ENCODE data around the gene EPM2AIP1. TPM values are rescaled to one million over a fixed set of nuclear protein-coding genes. Genes with fewer than 3 reads are reported as not detected.

The EPM2AIP1 gene
- total and polyA plus RNA-seq, 7 experiments from 2014 or later: 3.7 to 43.4 (median 26.0) TPM

DNA sequence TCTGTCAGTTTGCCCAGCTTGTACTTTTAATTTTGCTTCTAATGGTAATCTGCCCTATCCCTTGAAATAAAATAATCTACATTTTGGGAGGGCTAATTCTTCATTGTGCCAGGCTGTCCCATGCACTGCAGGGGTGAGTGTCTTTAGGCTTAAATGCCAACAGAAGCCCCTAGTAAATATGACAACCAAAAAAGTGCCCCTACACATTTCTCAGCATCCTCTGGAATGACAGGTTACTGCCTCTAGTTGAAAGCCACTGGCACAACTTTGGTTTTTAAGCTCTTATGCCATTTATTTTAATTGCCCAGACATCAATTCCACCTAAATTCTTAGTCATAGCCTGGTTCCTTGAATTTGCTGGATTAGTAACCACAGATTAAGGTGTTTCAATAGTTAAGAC is 3.4 kb downstream of the EPM2AIP1 start:
- Histone ChIP-seq H3K9me3 (ENCODE audit: control insufficient read depth in 2 of 3, low read length in 3 of 3) (no peaks in the 10 kb centered on the region), H3K27me3 (ENCODE audit: control insufficient read depth in 2 of 2, insufficient read depth in 2 of 2, low read length in 2 of 2) (no peaks in the 10 kb centered on the region), H3K4me3 (ENCODE audit: low read length) (peak overlapping the region; percentile 7), H3K36me3 (ENCODE audit: control insufficient read depth in 2 of 3, insufficient read depth in 3 of 3, low read length in 3 of 3) (peaks cover 13 to 25% (median 13%) of the 10 kb centered on the region in 3 experiments), H3K27ac (ENCODE audit: low read depth, low read length) (peak overlapping the region; percentile 19), H3K4me1 (ENCODE audit: control insufficient read depth in 2 of 2, insufficient read depth in 2 of 2, low read length in 2 of 2) (peaks cover 45 to 49% of the 10 kb centered on the region in 2 donors)
- DNase-seq (no peak), ATAC-seq (no peak)
- intact Hi-C loops (cut with micrococcal nuclease): no loop called here
- peaks cover 25 to 49% (median 35%) of the 10 kb centered on the region in 5 donors for H3K36me3 Mint-ChIP-seq
- H3K9me3 Mint-ChIP-seq: peaks cover 0 to 8% (median 3%) of the 10 kb centered on the region in 11 donors
- peaks cover 34 to 44% (median 39%) of the 10 kb centered on the region in 7 donors for H3K4me1 Mint-ChIP-seq
- POLR2A ChIA-PET: interaction anchor here (0.5 to 1.2 kb wide), 5 partner anchors 20 to 192 kb away, joined by 3 to 5 read pairs (median 3); partner anchors contain the start of gene TRANK1
- peak overlapping the region in 6 of 9 donors; percentile 34 to 72 (median 46) for H3K27ac Mint-ChIP-seq
- peak overlapping the region; percentile 14 to 73 (median 63) for H3K4me3 Mint-ChIP-seq
- no peaks in the 10 kb centered on the region for H3K27me3 Mint-ChIP-seq
- CTCF ChIA-PET: interaction anchor here (0.6 kb wide), 1 partner anchor 1166 kb away, joined by 4 read pairs; no protein-coding TSS in a partner anchor

DNA sequence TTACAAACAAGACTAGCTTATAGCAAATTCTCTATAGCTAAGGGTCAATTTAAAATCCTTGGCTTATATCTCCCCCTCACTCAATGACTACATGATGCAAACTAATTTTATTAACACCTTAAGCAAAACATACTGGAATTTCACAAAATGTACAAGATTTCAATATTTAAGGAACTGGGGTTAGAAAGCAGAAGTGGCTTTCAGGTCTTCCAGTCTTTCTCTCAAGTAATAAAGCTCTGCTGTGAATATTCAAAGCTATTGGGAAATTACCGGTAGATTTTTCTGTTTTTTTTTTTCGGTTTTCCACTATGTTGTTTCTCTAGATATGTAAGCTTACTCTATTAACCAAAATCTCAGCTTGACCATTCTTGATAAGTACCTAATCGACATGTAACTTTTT is 3.9 kb downstream of the EPM2AIP1 start:
- H3K27me3 ChIP-seq (ENCODE audit: control insufficient read depth in 2 of 2, insufficient read depth in 2 of 2, low read length in 2 of 2): no peaks in the 10 kb centered on the region
- H3K9me3 ChIP-seq (ENCODE audit: control insufficient read depth in 2 of 3, low read length in 3 of 3): no peaks in the 10 kb centered on the region
- H3K27ac Mint-ChIP-seq: peak overlapping the region in 6 of 9 donors; percentile 38 to 72 (median 50)
- H3K36me3 ChIP-seq (ENCODE audit: control insufficient read depth in 2 of 3, insufficient read depth in 3 of 3, low read length in 3 of 3): peaks cover 13 to 30% (median 13%) of the 10 kb centered on the region in 3 experiments
- intact Hi-C loops (cut with micrococcal nuclease): no loop called here
- POLR2A ChIA-PET: interaction anchor here (0.6 to 1.4 kb wide), 6 partner anchors 16 to 84 kb away, joined by 3 read pairs; partner anchors contain the start of gene TRANK1
- peaks cover 0 to 9% (median 1%) of the 10 kb centered on the region in 11 donors for H3K9me3 Mint-ChIP-seq
- DNase-seq (no peak), ATAC-seq (no peak)
- H3K4me3 ChIP-seq (ENCODE audit: low read length): no peak overlapping the region
- peaks cover 39 to 44% of the 10 kb centered on the region in 2 donors for H3K4me1 ChIP-seq (ENCODE audit: control insufficient read depth in 2 of 2, insufficient read depth in 2 of 2, low read length in 2 of 2)
- H3K4me3 Mint-ChIP-seq: peak overlapping the region in 9 of 10 donors; percentile 50 to 73 (median 64)
- H3K27ac ChIP-seq (ENCODE audit: low read depth, low read length): peak overlapping the region; percentile 4
- H3K4me1 Mint-ChIP-seq: peaks cover 35 to 44% (median 39%) of the 10 kb centered on the region in 7 donors
- CTCF ChIA-PET: interaction anchor here (0.6 to 1.2 kb wide), 2 partner anchors 31 to 1167 kb away, joined by 4 to 5 read pairs; no protein-coding TSS in a partner anchor
- H3K27me3 Mint-ChIP-seq: no peaks in the 10 kb centered on the region
- peaks cover 26 to 55% (median 38%) of the 10 kb centered on the region in 5 donors for H3K36me3 Mint-ChIP-seq

DNA sequence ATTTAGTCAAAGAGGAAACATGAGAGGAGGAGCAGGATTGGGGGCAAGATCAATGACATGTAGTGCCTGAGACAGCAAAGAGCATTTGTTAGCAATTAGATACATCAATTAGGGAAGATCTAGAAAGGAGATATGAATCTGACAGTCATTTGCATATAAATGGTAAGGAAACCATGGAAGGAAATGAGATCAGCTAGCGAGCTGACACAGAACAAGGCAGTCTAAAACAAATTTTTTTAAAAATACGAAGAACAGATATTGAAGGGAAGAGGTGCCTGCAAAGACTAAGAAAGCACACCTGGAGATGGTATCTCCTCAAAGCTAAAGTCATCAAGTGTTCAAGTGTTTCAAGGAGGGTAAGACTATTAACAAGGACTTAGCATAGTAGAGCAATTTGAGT is 4.6 kb downstream of the EPM2AIP1 start:
- Histone ChIP-seq H3K27me3 (ENCODE audit: control insufficient read depth in 2 of 2, insufficient read depth in 2 of 2, low read length in 2 of 2) (no peaks in the 10 kb centered on the region), H3K36me3 (ENCODE audit: control insufficient read depth in 2 of 3, insufficient read depth in 3 of 3, low read length in 3 of 3) (peaks cover 13 to 37% (median 16%) of the 10 kb centered on the region in 3 experiments), H3K27ac (ENCODE audit: low read depth, low read length) (no peak overlapping the region), H3K9me3 (ENCODE audit: control insufficient read depth in 2 of 3, low read length in 3 of 3) (no peaks in the 10 kb centered on the region), H3K4me1 (ENCODE audit: control insufficient read depth in 2 of 2, insufficient read depth in 2 of 2, low read length in 2 of 2) (peaks cover 37 to 44% of the 10 kb centered on the region in 2 donors), H3K4me3 (ENCODE audit: low read length) (no peak overlapping the region)
- H3K9me3 Mint-ChIP-seq: peaks cover 0 to 9% (median 1%) of the 10 kb centered on the region in 11 donors
- H3K4me1 Mint-ChIP-seq: peaks cover 35 to 44% (median 39%) of the 10 kb centered on the region in 7 donors
- peak overlapping the region in 9 of 10 donors; percentile 35 to 82 (median 56) for H3K4me3 Mint-ChIP-seq
- ChIA-PET POLR2A (interaction anchor here (0.6 to 1.4 kb wide), 3 partner anchors 17 to 44 kb away, joined by 3 read pairs; partner anchors contain the start of gene TRANK1), CTCF (interaction anchor here (1.2 kb wide), 1 partner anchor 30 kb away, joined by 5 read pairs; no protein-coding TSS in a partner anchor)
- ATAC-seq (no peak), DNase-seq (peak in 3 of 9 donors; percentile 4 to 22 (median 18))
- intact Hi-C loops (cut with micrococcal nuclease): no loop called here
- peaks cover 31 to 61% (median 44%) of the 10 kb centered on the region in 5 donors for H3K36me3 Mint-ChIP-seq
- H3K27ac Mint-ChIP-seq: peak overlapping the region; percentile 10 to 68 (median 48)
- no peaks in the 10 kb centered on the region for H3K27me3 Mint-ChIP-seq

DNA sequence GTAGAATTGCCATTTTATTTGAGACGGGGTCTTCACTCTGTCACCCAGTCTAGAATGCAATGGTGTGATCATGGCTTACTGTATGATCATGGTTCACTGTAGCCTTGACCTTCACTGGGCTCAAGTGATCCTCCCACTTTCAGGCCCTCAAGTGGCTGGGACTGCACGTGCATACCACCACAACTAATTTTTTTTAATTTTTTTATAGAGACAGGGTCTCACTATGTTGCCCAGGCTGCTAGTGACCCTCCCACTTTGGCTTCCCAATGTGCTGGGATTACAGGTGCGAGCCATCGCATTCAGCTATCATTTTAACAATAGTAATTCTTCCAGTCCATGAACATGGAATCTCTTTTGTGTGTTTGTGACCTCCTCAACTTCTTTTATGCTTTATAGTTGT is 11.9 kb downstream of the EPM2AIP1 start:
- ATAC-seq (no peak), DNase-seq (no peak)
- no peak overlapping the region for H3K27ac ChIP-seq (ENCODE audit: low read depth, low read length)
- Mint-ChIP-seq H3K9me3 (peaks cover 5 to 37% (median 21%) of the 10 kb centered on the region in 11 donors), H3K27me3 (no peaks in the 10 kb centered on the region), H3K36me3 (peaks cover 27 to 75% (median 51%) of the 10 kb centered on the region in 5 donors), H3K27ac (no peak overlapping the region), H3K4me3 (no peak overlapping the region), H3K4me1 (peaks cover 0 to 6% (median 4%) of the 10 kb centered on the region in 7 donors)
- no peak overlapping the region for H3K4me3 ChIP-seq (ENCODE audit: low read length)
- H3K9me3 ChIP-seq (ENCODE audit: control insufficient read depth in 2 of 3, low read length in 3 of 3): peaks cover 0 to 10% (median 0%) of the 10 kb centered on the region in 3 experiments
- CTCF ChIA-PET: no interaction called here
- no peaks in the 10 kb centered on the region for H3K27me3 ChIP-seq (ENCODE audit: control insufficient read depth in 2 of 2, insufficient read depth in 2 of 2, low read length in 2 of 2)
- POLR2A ChIA-PET: interaction anchor here (0.7 kb wide), 1 partner anchor 11 kb away, joined by 4 read pairs; no protein-coding TSS in a partner anchor
- H3K4me1 ChIP-seq (ENCODE audit: control insufficient read depth in 2 of 2, insufficient read depth in 2 of 2, low read length in 2 of 2): no peaks in the 10 kb centered on the region
- peaks cover 11 to 42% (median 12%) of the 10 kb centered on the region in 3 experiments for H3K36me3 ChIP-seq (ENCODE audit: control insufficient read depth in 2 of 3, insufficient read depth in 3 of 3, low read length in 3 of 3)
- intact Hi-C loops (cut with micrococcal nuclease): no loop called here

DNA sequence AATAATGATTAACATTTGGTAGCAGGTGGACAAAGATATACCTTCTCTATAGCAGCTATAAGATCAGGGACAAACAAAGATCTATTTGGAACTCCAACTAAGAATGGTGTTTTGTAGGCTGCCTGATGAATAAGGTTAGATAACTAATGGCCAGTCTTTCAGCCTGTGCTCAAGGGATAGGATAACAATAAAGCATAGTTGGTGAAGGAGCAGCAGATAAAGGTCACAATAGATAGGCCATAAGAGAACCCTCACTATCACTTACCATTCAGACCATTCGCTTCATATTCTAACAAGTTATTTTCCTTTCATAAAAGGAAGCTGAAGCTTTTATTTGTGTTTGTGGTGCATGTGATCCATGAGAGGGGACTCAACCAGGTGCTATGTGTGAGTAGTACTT is 19.8 kb downstream of the EPM2AIP1 start:
- peaks cover 23 to 31% (median 25%) of the 10 kb centered on the region in 7 donors for H3K4me1 Mint-ChIP-seq
- peak overlapping the region in 1 of 10 donors; percentile 23 for H3K4me3 Mint-ChIP-seq
- peaks cover 4 to 5% of the 10 kb centered on the region in 2 donors for H3K4me1 ChIP-seq (ENCODE audit: control insufficient read depth in 2 of 2, insufficient read depth in 2 of 2, low read length in 2 of 2)
- intact Hi-C loops (cut with micrococcal nuclease): loop anchor here in 1 of 2 donors (5.0 kb wide), 1 partner anchor 246 kb away; no protein-coding TSS in a partner anchor
- H3K27me3 Mint-ChIP-seq: no peaks in the 10 kb centered on the region
- POLR2A ChIA-PET: interaction anchor here (1.0 kb wide), 1 partner anchor 19 kb away, joined by 3 read pairs; the partner anchor contains the start of gene EPM2AIP1
- no peak overlapping the region for H3K27ac ChIP-seq (ENCODE audit: low read depth, low read length)
- H3K9me3 Mint-ChIP-seq: peaks cover 0 to 15% (median 4%) of the 10 kb centered on the region in 11 donors
- DNase-seq (no peak), ATAC-seq (no peak)
- no peaks in the 10 kb centered on the region for H3K9me3 ChIP-seq (ENCODE audit: control insufficient read depth in 2 of 3, low read length in 3 of 3)
- H3K27me3 ChIP-seq (ENCODE audit: control insufficient read depth in 2 of 2, insufficient read depth in 2 of 2, low read length in 2 of 2): no peaks in the 10 kb centered on the region
- H3K4me3 ChIP-seq (ENCODE audit: low read length): no peak overlapping the region
- H3K36me3 Mint-ChIP-seq: peaks cover 0 to 23% (median 19%) of the 10 kb centered on the region in 5 donors
- H3K36me3 ChIP-seq (ENCODE audit: control insufficient read depth in 2 of 3, insufficient read depth in 3 of 3, low read length in 3 of 3): no peaks in the 10 kb centered on the region
- CTCF ChIA-PET: interaction anchor here (0.7 kb wide), 1 partner anchor 14 kb away, joined by 3 read pairs; no protein-coding TSS in a partner anchor
- peak overlapping the region in 1 of 9 donors; percentile 2 for H3K27ac Mint-ChIP-seq

DNA sequence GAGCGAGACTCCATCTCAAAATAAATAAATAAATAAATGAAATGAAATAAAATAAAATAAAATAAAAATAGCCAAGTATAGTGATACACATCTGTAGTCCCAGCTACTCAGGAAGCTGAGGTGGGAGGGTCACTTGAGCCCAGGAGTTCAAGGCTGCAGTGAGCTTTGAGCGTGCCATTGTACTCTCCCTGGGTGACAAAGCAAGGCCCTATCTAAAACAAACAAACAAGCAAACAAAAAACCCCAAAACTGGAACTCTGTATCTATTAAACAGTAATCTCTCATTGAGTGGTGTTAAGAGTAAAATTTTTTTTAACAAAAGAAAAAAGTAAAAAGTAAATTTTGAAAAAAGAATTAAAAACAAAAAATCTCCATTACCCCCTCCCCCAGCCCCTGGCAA is 20.8 kb downstream of the EPM2AIP1 start:
- H3K27ac ChIP-seq (ENCODE audit: low read depth, low read length): no peak overlapping the region
- H3K9me3 Mint-ChIP-seq: peaks cover 0 to 6% (median 0%) of the 10 kb centered on the region in 11 donors
- H3K36me3 ChIP-seq (ENCODE audit: control insufficient read depth in 2 of 3, insufficient read depth in 3 of 3, low read length in 3 of 3): no peaks in the 10 kb centered on the region
- H3K27me3 ChIP-seq (ENCODE audit: control insufficient read depth in 2 of 2, insufficient read depth in 2 of 2, low read length in 2 of 2): no peaks in the 10 kb centered on the region
- no peak for DNase-seq
- H3K9me3 ChIP-seq (ENCODE audit: control insufficient read depth in 2 of 3, low read length in 3 of 3): no peaks in the 10 kb centered on the region
- peaks cover 4 to 5% of the 10 kb centered on the region in 2 donors for H3K4me1 ChIP-seq (ENCODE audit: control insufficient read depth in 2 of 2, insufficient read depth in 2 of 2, low read length in 2 of 2)
- intact Hi-C loops (cut with micrococcal nuclease): loop anchor here in 1 of 2 donors (5.0 kb wide), 1 partner anchor 245 kb away; no protein-coding TSS in a partner anchor
- no peaks in the 10 kb centered on the region for H3K27me3 Mint-ChIP-seq
- H3K4me3 ChIP-seq (ENCODE audit: low read length): no peak overlapping the region
- peaks cover 21 to 31% (median 24%) of the 10 kb centered on the region in 7 donors for H3K4me1 Mint-ChIP-seq
- ATAC-seq: no peak
- no peak overlapping the region for H3K27ac Mint-ChIP-seq
- ChIA-PET CTCF (no interaction called here), POLR2A (interaction anchor here (1.2 kb wide), 1 partner anchor 20 kb away, joined by 3 read pairs; the partner anchor contains the start of gene EPM2AIP1)
- H3K36me3 Mint-ChIP-seq: peaks cover 0 to 23% (median 19%) of the 10 kb centered on the region in 5 donors
- no peak overlapping the region for H3K4me3 Mint-ChIP-seq

All from naive thymus-derived CD4-positive, alpha-beta T cell (primary cell).